ENCODE results near the gene GM2A. TPM values are rescaled to one million over a fixed set of nuclear protein-coding genes. Genes with fewer than 3 reads are reported as not detected.
A peak's percentile ranks its signal among the peaks of the same experiment; 100 is the strongest.

The GM2A gene
- total and polyA plus RNA-seq, 2 of the 13 experiments (the other 11 are each of a cell fraction or from before 2014, with no cell fraction given) = 14.6 to 29.6 TPM

GRCh38 chr5:151252762-151253604 lies at the start of gene GM2A (continued):
- peak; percentile 45 for TF ChIP-seq ZNF407 (CRISPR knock-in tag; IDR thresholded peaks at IDR 0.05; ENCODE audit: not compliant biosample characterization)
- no peak for TF ChIP-seq ZNF3 (CRISPR knock-in tag; IDR thresholded peaks at IDR 0.05)
- TF ChIP-seq MXD3 (CRISPR knock-in tag; IDR thresholded peaks at IDR 0.05) = 0 out of 2 replicates have a peak, but pooled peaks have one; percentile 47
- TF ChIP-seq, protein P1, sequence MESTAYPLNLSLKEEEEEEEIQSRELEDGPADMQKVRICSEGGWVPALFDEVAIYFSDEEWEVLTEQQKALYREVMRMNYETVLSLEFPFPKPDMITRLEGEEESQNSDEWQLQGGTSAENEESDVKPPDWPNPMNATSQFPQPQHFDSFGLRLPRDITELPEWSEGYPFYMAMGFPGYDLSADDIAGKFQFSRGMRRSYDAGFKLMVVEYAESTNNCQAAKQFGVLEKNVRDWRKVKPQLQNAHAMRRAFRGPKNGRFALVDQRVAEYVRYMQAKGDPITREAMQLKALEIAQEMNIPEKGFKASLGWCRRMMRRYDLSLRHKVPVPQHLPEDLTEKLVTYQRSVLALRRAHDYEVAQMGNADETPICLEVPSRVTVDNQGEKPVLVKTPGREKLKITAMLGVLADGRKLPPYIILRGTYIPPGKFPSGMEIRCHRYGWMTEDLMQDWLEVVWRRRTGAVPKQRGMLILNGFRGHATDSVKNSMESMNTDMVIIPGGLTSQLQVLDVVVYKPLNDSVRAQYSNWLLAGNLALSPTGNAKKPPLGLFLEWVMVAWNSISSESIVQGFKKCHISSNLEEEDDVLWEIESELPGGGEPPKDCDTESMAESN (CRISPR knock-in tag; conservative IDR thresholded peaks at IDR 0.05) = 0 out of 2 replicates have a peak, but pooled peaks have one; percentile 36
- no peak for TF ChIP-seq IKZF4 (CRISPR knock-in tag; IDR thresholded peaks at IDR 0.05; ENCODE audit: borderline replicate concordance, low read depth, not compliant biosample characterization)
- peak; percentile 71 for TF ChIP-seq PHF8 (CRISPR knock-in tag; IDR thresholded peaks at IDR 0.05)
- TF ChIP-seq ZNF207 (IDR thresholded peaks at IDR 0.05; ENCODE audit: borderline replicate concordance) = no peak
- TF ChIP-seq, protein P2, sequence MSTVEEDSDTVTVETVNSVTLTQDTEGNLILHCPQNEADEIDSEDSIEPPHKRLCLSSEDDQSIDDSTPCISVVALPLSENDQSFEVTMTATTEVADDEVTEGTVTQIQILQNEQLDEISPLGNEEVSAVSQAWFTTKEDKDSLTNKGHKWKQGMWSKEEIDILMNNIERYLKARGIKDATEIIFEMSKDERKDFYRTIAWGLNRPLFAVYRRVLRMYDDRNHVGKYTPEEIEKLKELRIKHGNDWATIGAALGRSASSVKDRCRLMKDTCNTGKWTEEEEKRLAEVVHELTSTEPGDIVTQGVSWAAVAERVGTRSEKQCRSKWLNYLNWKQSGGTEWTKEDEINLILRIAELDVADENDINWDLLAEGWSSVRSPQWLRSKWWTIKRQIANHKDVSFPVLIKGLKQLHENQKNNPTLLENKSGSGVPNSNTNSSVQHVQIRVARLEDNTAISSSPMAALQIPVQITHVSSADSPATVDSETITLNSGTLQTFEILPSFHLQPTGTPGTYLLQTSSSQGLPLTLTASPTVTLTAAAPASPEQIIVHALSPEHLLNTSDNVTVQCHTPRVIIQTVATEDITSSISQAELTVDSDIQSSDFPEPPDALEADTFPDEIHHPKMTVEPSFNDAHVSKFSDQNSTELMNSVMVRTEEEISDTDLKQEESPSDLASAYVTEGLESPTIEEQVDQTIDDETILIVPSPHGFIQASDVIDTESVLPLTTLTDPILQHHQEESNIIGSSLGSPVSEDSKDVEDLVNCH (CRISPR knock-in tag; IDR thresholded peaks at IDR 0.05) = no peak
- TF ChIP-seq MAZ (IDR thresholded peaks at IDR 0.05; ENCODE audit: borderline replicate concordance, low read depth, low read length) = peak; percentile 68; the same call in 1 of the 2 replicates
- TF ChIP-seq MAZ (CRISPR knock-in tag; IDR thresholded peaks at IDR 0.05; ENCODE audit: low read depth) = no peak
- TF ChIP-seq ZNF343 (CRISPR knock-in tag; IDR thresholded peaks at IDR 0.05) = 0 out of 2 replicates have a peak, but pooled peaks have one; percentile 12
- TF ChIP-seq SMARCE1 (IDR thresholded peaks at IDR 0.05; ENCODE audit: borderline replicate concordance) = no peak
- peak; percentile 15; the same call in 1 of the 2 replicates for TF ChIP-seq HNF4G (IDR thresholded peaks at IDR 0.05; ENCODE audit: borderline replicate concordance, low read depth, low read length)
- TF ChIP-seq HNF4G (CRISPR knock-in tag; IDR thresholded peaks at IDR 0.05; ENCODE audit: borderline replicate concordance, low read depth) = no peak
- TF ChIP-seq NFYC (CRISPR knock-in tag; IDR thresholded peaks at IDR 0.05) = peak; percentile 84
